Measurements from ENCODE around the gene HPSE2. TPM values are rescaled to one million over a fixed set of nuclear protein-coding genes. Genes with fewer than 3 reads are reported as not detected.

HPSE2 gene
- total and polyA plus RNA-seq, 4 donors: 0.05 TPM; not detected in 3

DNA sequence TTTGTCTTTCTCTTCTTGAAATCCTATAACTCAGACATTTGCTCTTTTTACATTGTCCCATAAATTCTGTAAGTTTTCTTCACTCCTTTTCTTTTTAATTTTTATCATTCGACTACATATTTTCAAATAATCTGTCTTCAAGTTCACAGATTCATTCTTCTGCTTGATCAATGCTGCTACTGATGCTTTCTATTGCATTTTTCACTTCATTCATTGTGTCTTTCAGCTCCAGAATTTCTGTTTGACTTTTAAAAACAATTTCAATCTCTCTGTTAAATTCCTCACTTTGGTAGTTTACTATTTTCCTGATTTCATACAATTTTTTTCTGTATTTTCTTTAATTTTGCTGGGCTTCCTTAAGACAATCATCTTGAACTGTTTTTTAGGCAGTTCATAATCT, 230.4 kb downstream of the HPSE2 start:
- no peaks in the 10 kb centered on the region for H3K4me1 ChIP-seq (ENCODE audit: control insufficient read depth in 4 of 4, insufficient read depth in 4 of 4, low read length in 3 of 4)
- peaks cover 0 to 18% (median 3%) of the 10 kb centered on the region in 4 donors for H3K9me3 ChIP-seq (ENCODE audit: control insufficient read depth in 4 of 4, low read length in 3 of 4)
- TF ChIP-seq YY1 (IDR thresholded peaks at IDR 0.05) (no peak), RAD21 (IDR thresholded peaks at IDR 0.05) (no peak), RXRA (IDR thresholded peaks at IDR 0.05) (no peak)
- TF ChIP-seq, protein P1, sequence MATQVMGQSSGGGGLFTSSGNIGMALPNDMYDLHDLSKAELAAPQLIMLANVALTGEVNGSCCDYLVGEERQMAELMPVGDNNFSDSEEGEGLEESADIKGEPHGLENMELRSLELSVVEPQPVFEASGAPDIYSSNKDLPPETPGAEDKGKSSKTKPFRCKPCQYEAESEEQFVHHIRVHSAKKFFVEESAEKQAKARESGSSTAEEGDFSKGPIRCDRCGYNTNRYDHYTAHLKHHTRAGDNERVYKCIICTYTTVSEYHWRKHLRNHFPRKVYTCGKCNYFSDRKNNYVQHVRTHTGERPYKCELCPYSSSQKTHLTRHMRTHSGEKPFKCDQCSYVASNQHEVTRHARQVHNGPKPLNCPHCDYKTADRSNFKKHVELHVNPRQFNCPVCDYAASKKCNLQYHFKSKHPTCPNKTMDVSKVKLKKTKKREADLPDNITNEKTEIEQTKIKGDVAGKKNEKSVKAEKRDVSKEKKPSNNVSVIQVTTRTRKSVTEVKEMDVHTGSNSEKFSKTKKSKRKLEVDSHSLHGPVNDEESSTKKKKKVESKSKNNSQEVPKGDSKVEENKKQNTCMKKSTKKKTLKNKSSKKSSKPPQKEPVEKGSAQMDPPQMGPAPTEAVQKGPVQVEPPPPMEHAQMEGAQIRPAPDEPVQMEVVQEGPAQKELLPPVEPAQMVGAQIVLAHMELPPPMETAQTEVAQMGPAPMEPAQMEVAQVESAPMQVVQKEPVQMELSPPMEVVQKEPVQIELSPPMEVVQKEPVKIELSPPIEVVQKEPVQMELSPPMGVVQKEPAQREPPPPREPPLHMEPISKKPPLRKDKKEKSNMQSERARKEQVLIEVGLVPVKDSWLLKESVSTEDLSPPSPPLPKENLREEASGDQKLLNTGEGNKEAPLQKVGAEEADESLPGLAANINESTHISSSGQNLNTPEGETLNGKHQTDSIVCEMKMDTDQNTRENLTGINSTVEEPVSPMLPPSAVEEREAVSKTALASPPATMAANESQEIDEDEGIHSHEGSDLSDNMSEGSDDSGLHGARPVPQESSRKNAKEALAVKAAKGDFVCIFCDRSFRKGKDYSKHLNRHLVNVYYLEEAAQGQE (IDR thresholded peaks at IDR 0.05): no peak
- no peak for DNase-seq (ENCODE audit: low spot score)
- H3K4me3 ChIP-seq (ENCODE audit: low read depth in 1 of 3, low read length in 3 of 3): no peak overlapping the region
- no peaks in the 10 kb centered on the region for H3K36me3 ChIP-seq (ENCODE audit: control insufficient read depth in 4 of 4, insufficient read depth in 3 of 4, low read depth in 1 of 4, low read length in 3 of 4)
- no peak overlapping the region for H3K27ac ChIP-seq (ENCODE audit: low read depth in 1 of 2, low read length in 2 of 2)
- 73% methylated on average over 1 of the region's 1 CpG for WGBS
- no peak overlapping the region for H3K9ac ChIP-seq (ENCODE audit: low read depth in 1 of 2, low read length in 2 of 2)
- H3K27me3 ChIP-seq (ENCODE audit: control insufficient read depth in 4 of 4, insufficient read depth in 4 of 4, low read length in 3 of 4): no peaks in the 10 kb centered on the region

DNA sequence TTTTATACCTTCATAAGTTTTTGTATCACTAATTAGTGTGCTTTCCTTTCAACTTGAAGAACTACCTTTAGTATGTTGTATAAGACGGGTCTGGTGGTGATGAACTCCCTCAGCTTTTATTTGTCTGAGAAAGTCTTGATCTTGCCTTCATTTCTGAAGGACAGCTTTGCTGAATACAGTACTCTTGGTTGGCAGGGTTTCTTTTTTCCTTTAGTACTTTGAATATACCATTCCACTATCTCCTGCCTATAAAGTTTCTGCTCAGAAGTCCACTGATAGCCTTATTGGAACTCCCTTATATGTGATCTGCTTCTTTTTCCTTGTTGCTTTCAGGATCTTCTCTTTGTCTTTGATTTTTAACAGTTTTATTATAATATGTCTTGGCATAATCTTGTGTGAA, 230.9 kb downstream of the HPSE2 start:
- Histone ChIP-seq H3K4me3 (ENCODE audit: low read depth in 1 of 3, low read length in 3 of 3) (no peak overlapping the region), H3K27me3 (ENCODE audit: control insufficient read depth in 4 of 4, insufficient read depth in 4 of 4, low read length in 3 of 4) (no peaks in the 10 kb centered on the region), H3K36me3 (ENCODE audit: control insufficient read depth in 4 of 4, insufficient read depth in 3 of 4, low read depth in 1 of 4, low read length in 3 of 4) (no peaks in the 10 kb centered on the region), H3K4me1 (ENCODE audit: control insufficient read depth in 4 of 4, insufficient read depth in 4 of 4, low read length in 3 of 4) (no peaks in the 10 kb centered on the region), H3K9ac (ENCODE audit: low read depth in 1 of 2, low read length in 2 of 2) (no peak overlapping the region), H3K9me3 (ENCODE audit: control insufficient read depth in 4 of 4, low read length in 3 of 4) (peaks cover 0 to 18% (median 3%) of the 10 kb centered on the region in 4 donors), H3K27ac (ENCODE audit: low read depth in 1 of 2, low read length in 2 of 2) (no peak overlapping the region)
- TF ChIP-seq TAF1 (conservative IDR thresholded peaks at IDR 0.05) (no peak), NR2F2 (IDR thresholded peaks at IDR 0.05) (no peak), RAD21 (IDR thresholded peaks at IDR 0.05) (no peak), RXRA (IDR thresholded peaks at IDR 0.05) (no peak), SP1 (IDR thresholded peaks at IDR 0.05) (no peak), GABPA (IDR thresholded peaks at IDR 0.05 in 1 of 2, conservative IDR thresholded peaks at IDR 0.05 in 1 of 2) (no peak), FOXA1 (IDR thresholded peaks at IDR 0.05) (no peak), HNF4A (conservative IDR thresholded peaks at IDR 0.05) (no peak), HNF4G (IDR thresholded peaks at IDR 0.05) (no peak), FOXA2 (IDR thresholded peaks at IDR 0.05) (no peak), YY1 (IDR thresholded peaks at IDR 0.05) (no peak), JUND (IDR thresholded peaks at IDR 0.05) (no peak), EGR1 (IDR thresholded peaks at IDR 0.05; ENCODE audit: low read depth in 2 of 2) (no peak)
- TF ChIP-seq, protein P2, sequence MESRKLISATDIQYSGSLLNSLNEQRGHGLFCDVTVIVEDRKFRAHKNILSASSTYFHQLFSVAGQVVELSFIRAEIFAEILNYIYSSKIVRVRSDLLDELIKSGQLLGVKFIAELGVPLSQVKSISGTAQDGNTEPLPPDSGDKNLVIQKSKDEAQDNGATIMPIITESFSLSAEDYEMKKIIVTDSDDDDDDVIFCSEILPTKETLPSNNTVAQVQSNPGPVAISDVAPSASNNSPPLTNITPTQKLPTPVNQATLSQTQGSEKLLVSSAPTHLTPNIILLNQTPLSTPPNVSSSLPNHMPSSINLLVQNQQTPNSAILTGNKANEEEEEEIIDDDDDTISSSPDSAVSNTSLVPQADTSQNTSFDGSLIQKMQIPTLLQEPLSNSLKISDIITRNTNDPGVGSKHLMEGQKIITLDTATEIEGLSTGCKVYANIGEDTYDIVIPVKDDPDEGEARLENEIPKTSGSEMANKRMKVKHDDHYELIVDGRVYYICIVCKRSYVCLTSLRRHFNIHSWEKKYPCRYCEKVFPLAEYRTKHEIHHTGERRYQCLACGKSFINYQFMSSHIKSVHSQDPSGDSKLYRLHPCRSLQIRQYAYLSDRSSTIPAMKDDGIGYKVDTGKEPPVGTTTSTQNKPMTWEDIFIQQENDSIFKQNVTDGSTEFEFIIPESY (IDR thresholded peaks at IDR 0.05): no peak
- TF ChIP-seq, protein P3, sequence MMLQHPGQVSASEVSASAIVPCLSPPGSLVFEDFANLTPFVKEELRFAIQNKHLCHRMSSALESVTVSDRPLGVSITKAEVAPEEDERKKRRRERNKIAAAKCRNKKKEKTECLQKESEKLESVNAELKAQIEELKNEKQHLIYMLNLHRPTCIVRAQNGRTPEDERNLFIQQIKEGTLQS (IDR thresholded peaks at IDR 0.05): no peak
- TF ChIP-seq, protein P1 (IDR thresholded peaks at IDR 0.05): no peak
- TF ChIP-seq, protein P4, sequence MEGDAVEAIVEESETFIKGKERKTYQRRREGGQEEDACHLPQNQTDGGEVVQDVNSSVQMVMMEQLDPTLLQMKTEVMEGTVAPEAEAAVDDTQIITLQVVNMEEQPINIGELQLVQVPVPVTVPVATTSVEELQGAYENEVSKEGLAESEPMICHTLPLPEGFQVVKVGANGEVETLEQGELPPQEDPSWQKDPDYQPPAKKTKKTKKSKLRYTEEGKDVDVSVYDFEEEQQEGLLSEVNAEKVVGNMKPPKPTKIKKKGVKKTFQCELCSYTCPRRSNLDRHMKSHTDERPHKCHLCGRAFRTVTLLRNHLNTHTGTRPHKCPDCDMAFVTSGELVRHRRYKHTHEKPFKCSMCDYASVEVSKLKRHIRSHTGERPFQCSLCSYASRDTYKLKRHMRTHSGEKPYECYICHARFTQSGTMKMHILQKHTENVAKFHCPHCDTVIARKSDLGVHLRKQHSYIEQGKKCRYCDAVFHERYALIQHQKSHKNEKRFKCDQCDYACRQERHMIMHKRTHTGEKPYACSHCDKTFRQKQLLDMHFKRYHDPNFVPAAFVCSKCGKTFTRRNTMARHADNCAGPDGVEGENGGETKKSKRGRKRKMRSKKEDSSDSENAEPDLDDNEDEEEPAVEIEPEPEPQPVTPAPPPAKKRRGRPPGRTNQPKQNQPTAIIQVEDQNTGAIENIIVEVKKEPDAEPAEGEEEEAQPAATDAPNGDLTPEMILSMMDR (IDR thresholded peaks at IDR 0.05; ENCODE audit: low read depth, low read length, missing input control): no peak
- TF ChIP-seq, protein P5, sequence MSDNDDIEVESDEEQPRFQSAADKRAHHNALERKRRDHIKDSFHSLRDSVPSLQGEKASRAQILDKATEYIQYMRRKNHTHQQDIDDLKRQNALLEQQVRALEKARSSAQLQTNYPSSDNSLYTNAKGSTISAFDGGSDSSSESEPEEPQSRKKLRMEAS (IDR thresholded peaks at IDR 0.05): no peak
- DNase-seq (ENCODE audit: low spot score): no peak
- 63% methylated on average over 1 of the region's 1 CpG for WGBS
